Hepatocyte (in vitro differentiated cells): ENCODE results near the gene CSMD2. TPM values are rescaled to one million over a fixed set of nuclear protein-coding genes. Genes with fewer than 3 reads are reported as not detected.

Source experiments
- DNase-seq: peaks from one replicate; pipeline ENCODE4 v3.0.0-alpha.2; 2016; ENCODE audit warnings: low spot score
- H2AFZ ChIP-seq: fragments of 200-600 bp; sonication (generic); 2 replicates; pipeline ENCODE4 v1.6.0; 2016; ENCODE audit warnings: antibody characterized with exemption, mild to moderate bottlenecking
- H3K27ac ChIP-seq: fragments of 200-600 bp; sonication (generic); 2 replicates; pipeline ENCODE4 v1.5.1; 2016; ENCODE audit warnings: mild to moderate bottlenecking
- H3K27me3 ChIP-seq: fragments of 200-600 bp; sonication (generic); 2 replicates; pipeline ENCODE4 v1.6.1; 2016
- H3K36me3 ChIP-seq: fragments of 200-600 bp; sonication (generic); replicated peaks from 2 replicates; pipeline ENCODE4 v1.5.1; 2016; ENCODE audit warnings: low read depth; ENCODE audit not compliant: insufficient read depth
- H3K4me1 ChIP-seq: fragments of 200-600 bp; sonication (generic); 2 replicates; pipeline ENCODE4 v1.5.1; 2016; ENCODE audit warnings: mild to moderate bottlenecking, moderate library complexity; ENCODE audit not compliant: insufficient read depth
- H3K4me2 ChIP-seq: fragments of 200-600 bp; sonication (generic); 2 replicates; pipeline ENCODE4 v1.6.0; 2016
- H3K4me3 ChIP-seq: fragments of 200-600 bp; sonication (generic); 2 replicates; pipeline ENCODE4 v1.5.1; 2016; ENCODE audit warnings: mild to moderate bottlenecking
- H3K79me2 ChIP-seq: fragments of 200-600 bp; sonication (generic); 2 replicates; pipeline ENCODE4 v1.6.0; 2017; ENCODE audit warnings: mild to moderate bottlenecking
- H3K9me2 ChIP-seq: fragments of 200-600 bp; sonication (generic); replicated peaks from 2 replicates; pipeline ENCODE4 v1.6.0; 2017; ENCODE audit warnings: mild to moderate bottlenecking; ENCODE audit not compliant: insufficient read depth
- H3K9me3 ChIP-seq: fragments of 200-600 bp; sonication (generic); 2 replicates; pipeline ENCODE4 v1.5.1; 2016; ENCODE audit warnings: low read depth, mild to moderate bottlenecking
- H4K20me1 ChIP-seq: fragments of 200-600 bp; sonication (generic); 2 replicates; pipeline ENCODE4 v1.6.0; 2016; ENCODE audit warnings: mild to moderate bottlenecking; ENCODE audit not compliant: insufficient read depth, poor library complexity, severe bottlenecking
- EZH2 ChIP-seq: fragments of 200-600 bp; sonication (generic); IDR thresholded peaks from 2 replicates; pipeline ENCODE4 v1.6.1; 2016; ENCODE audit warnings: antibody characterized with exemption, mild to moderate bottlenecking, borderline replicate concordance
- EZH2phosphoT487 ChIP-seq: fragments of 200-600 bp; sonication (generic); IDR thresholded peaks from one replicate; pipeline ENCODE4 v1.6.1; 2018; ENCODE audit warnings: antibody characterized with exemption, mild to moderate bottlenecking, low read depth, moderate library complexity; ENCODE audit not compliant: unreplicated experiment, severe bottlenecking
- WGBS: methylation state at CpG from one replicate; pipeline ENCODE4 v1.1.6; 2016; ENCODE audit warnings: low lambda C conversion rate; ENCODE audit errors: missing lambda C conversion rate; 5-methylcytosine and 5-hydroxymethylcytosine counted together
- polyA plus RNA-seq: library from polyadenylated mRNA; unstranded; fragments of >200 nt; fragmentation: Nextera tagmentation; extraction: Ambion mirVana; gene quantifications from 2 replicates; pipeline ENCODE4 v1.2.1, GENCODE V29; 2016
- total RNA-seq: library from RNA; depleted of rRNA; stranded (reverse); fragments of >200 nt; gene quantifications from 2 replicates; pipeline ENCODE4 v1.2.3, GENCODE V29; 2014
- TF ChIP-seq, protein P1 (sequence below): fragments of 200-600 bp; sonication (generic); IDR thresholded peaks from 2 replicates; pipeline ENCODE4 v1.5.1; 2016; ENCODE audit warnings: antibody characterized with exemption, mild to moderate bottlenecking; ENCODE audit not compliant: poor library complexity

CSMD2 gene
- total and polyA plus RNA-seq, 2 experiments from 2014 or later = 0.10 to 0.37 TPM

GRCh38 chr1:33661811-33662454, 503.1 kb downstream of the CSMD2 start:
- no peak for DNase-seq

DNA sequence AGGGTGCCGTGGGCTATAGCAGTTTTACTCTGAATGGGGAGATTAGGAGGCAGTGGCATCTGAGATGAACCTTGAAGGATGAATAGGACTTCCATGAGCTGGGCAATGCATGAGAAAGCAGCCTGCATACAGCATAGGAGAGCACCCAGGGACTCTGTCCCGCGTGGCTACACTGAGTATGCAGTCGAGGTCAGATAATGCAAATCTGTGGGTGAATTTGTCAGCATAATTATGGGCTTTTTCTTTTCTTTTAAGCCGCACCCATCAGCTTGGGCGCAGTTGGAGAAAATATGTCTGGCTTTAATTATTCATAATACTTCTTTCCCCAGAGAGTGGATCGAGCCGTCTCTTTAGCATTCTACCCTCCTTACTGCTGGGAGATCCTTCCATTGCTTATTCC, 504.1 kb downstream of the CSMD2 start:
- no peaks in the 10 kb centered on the region for H3K36me3 ChIP-seq
- no peaks in the 10 kb centered on the region for H3K9me2 ChIP-seq
- no peaks in the 10 kb centered on the region for H4K20me1 ChIP-seq
- no peak overlapping the region for H2AFZ ChIP-seq
- DNase-seq = no peak
- 82% methylated on average over 8 of the region's 8 CpGs for WGBS
- H3K27me3 ChIP-seq = no peaks in the 10 kb centered on the region
- H3K4me3 ChIP-seq = no peak overlapping the region
- peaks cover 6% of the 10 kb centered on the region for H3K4me1 ChIP-seq
- H3K79me2 ChIP-seq = no peaks in the 10 kb centered on the region
- no peak overlapping the region for H3K27ac ChIP-seq
- no peaks in the 10 kb centered on the region for H3K9me3 ChIP-seq
- TF ChIP-seq EZH2 (no peak), EZH2phosphoT487 (no peak)
- TF ChIP-seq, protein P1, sequence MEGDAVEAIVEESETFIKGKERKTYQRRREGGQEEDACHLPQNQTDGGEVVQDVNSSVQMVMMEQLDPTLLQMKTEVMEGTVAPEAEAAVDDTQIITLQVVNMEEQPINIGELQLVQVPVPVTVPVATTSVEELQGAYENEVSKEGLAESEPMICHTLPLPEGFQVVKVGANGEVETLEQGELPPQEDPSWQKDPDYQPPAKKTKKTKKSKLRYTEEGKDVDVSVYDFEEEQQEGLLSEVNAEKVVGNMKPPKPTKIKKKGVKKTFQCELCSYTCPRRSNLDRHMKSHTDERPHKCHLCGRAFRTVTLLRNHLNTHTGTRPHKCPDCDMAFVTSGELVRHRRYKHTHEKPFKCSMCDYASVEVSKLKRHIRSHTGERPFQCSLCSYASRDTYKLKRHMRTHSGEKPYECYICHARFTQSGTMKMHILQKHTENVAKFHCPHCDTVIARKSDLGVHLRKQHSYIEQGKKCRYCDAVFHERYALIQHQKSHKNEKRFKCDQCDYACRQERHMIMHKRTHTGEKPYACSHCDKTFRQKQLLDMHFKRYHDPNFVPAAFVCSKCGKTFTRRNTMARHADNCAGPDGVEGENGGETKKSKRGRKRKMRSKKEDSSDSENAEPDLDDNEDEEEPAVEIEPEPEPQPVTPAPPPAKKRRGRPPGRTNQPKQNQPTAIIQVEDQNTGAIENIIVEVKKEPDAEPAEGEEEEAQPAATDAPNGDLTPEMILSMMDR = no peak
- no peak overlapping the region for H3K4me2 ChIP-seq

More at GRCh38 chr1:33661811-33662454, 503.1 kb downstream of the CSMD2 start:
- Histone ChIP-seq H3K79me2 (no peaks in the 10 kb centered on the region), H3K4me3 (no peak overlapping the region), H3K9me3 (no peaks in the 10 kb centered on the region), H3K4me2 (no peak overlapping the region), H3K9me2 (no peaks in the 10 kb centered on the region), H4K20me1 (no peaks in the 10 kb centered on the region), H3K4me1 (peaks cover 6% of the 10 kb centered on the region), H3K27ac (no peak overlapping the region), H2AFZ (no peak overlapping the region), H3K36me3 (no peaks in the 10 kb centered on the region), H3K27me3 (peaks cover 4% of the 10 kb centered on the region)
- whole genome bisulfite sequencing = 74% methylated on average over 5 of the region's 6 CpGs
- TF ChIP-seq EZH2phosphoT487 (no peak), EZH2 (no peak)
- TF ChIP-seq, protein P1 = no peak

DNA sequence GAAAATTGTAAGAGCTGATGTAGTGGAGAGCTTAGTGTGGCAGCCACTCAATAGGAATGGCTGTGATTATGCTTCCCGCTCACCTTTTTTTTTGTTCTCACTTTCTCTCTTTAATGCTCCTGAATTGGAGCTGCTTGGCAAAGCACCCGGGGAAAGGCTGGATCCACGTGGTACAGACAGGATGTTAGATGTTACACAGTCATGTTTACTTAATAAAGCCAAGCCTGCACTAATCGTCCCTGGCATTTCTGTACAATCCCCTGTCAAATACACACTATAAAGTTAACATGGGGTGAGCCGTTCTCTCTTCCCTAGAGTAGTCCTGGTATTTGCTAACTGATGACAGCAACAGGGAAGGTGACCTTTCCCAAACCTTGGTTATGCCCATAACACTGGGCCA, 504.8 kb downstream of the CSMD2 start:
- WGBS = 36% methylated on average over 5 of the region's 5 CpGs
- Histone ChIP-seq H3K27ac (no peak overlapping the region), H3K9me2 (no peaks in the 10 kb centered on the region), H3K36me3 (no peaks in the 10 kb centered on the region), H3K9me3 (no peaks in the 10 kb centered on the region), H3K4me1 (peaks cover 6% of the 10 kb centered on the region), H4K20me1 (no peaks in the 10 kb centered on the region), H3K4me2 (no peak overlapping the region), H3K4me3 (no peak overlapping the region), H3K27me3 (no peaks in the 10 kb centered on the region), H3K79me2 (no peaks in the 10 kb centered on the region), H2AFZ (no peak overlapping the region)
- no peak for DNase-seq
- TF ChIP-seq EZH2phosphoT487 (no peak), EZH2 (no peak)
- TF ChIP-seq, protein P1 = no peak

GRCh38 chr1:33659641-33660040, 505.4 kb downstream of the CSMD2 start:
- Histone ChIP-seq H3K4me3 (no peak overlapping the region), H2AFZ (no peak overlapping the region), H3K4me1 (peaks cover 6% of the 10 kb centered on the region), H3K9me3 (no peaks in the 10 kb centered on the region), H3K9me2 (no peaks in the 10 kb centered on the region), H3K27ac (no peak overlapping the region), H3K36me3 (no peaks in the 10 kb centered on the region), H3K4me2 (no peak overlapping the region), H3K27me3 (no peaks in the 10 kb centered on the region), H3K79me2 (no peaks in the 10 kb centered on the region), H4K20me1 (no peaks in the 10 kb centered on the region)
- no peak for DNase-seq
- TF ChIP-seq EZH2phosphoT487 (no peak), EZH2 (no peak)
- TF ChIP-seq, protein P1 = no peak
- 53% methylated on average over 4 of the region's 4 CpGs for WGBS
